ENCODE measurements around the gene CADPS. TPM values are rescaled to one million over a fixed set of nuclear protein-coding genes. Genes with fewer than 3 reads are reported as not detected.

The CADPS gene
- total RNA-seq, 1 experiment from 2014 or later = not detected

GRCh38 chr3:62497156-62497555 lies 378.1 kb downstream of the CADPS start:
- TF ChIP-seq EZH2 (IDR thresholded peaks at IDR 0.05; ENCODE audit: low read depth) (no peak), CTCF (conservative IDR thresholded peaks at IDR 0.05) (no peak)
- ChIA-PET CTCF (no interaction called here), POLR2A (ENCODE audit: unreplicated experiment) (no interaction called here)
- H3K4me3 ChIP-seq = no peak overlapping the region
- H3K79me2 ChIP-seq (ENCODE audit: low read depth) = no peaks in the 10 kb centered on the region
- no peak overlapping the region for H3K4me2 ChIP-seq
- no peak for DNase-seq
- H3K27ac ChIP-seq = no peak overlapping the region
- peaks cover 27% of the 10 kb centered on the region for H3K27me3 ChIP-seq (ENCODE audit: insufficient read depth, low read depth)
- H3K9me2 ChIP-seq (ENCODE audit: insufficient read depth) = no peaks in the 10 kb centered on the region
- no peaks in the 10 kb centered on the region for H3K36me3 ChIP-seq (ENCODE audit: low read depth)
- no TSS peak for BruUV-seq (replicated peaks)
- no peaks in the 10 kb centered on the region for H3K9me3 ChIP-seq (ENCODE audit: insufficient read depth, low read depth)
- H4K20me1 ChIP-seq (ENCODE audit: insufficient read depth) = no peaks in the 10 kb centered on the region
- H3K4me1 ChIP-seq (replicated peaks; ENCODE audit: insufficient read depth) = no peaks in the 10 kb centered on the region
- H2AFZ ChIP-seq = no peak overlapping the region
- no peaks in the 10 kb centered on the region for H3F3A ChIP-seq (ENCODE audit: insufficient read depth, low read depth)
- intact Hi-C loops (cut with micrococcal nuclease; ENCODE audit: unreplicated experiment) = no loop called here

- H3K27ac ChIP-seq = no peak overlapping the region
- TF ChIP-seq CTCF (conservative IDR thresholded peaks at IDR 0.05) = no peak
- TF ChIP-seq EZH2 (IDR thresholded peaks at IDR 0.05; ENCODE audit: low read depth) = no peak
- no peak overlapping the region for H2AFZ ChIP-seq
- H3K27me3 ChIP-seq (ENCODE audit: insufficient read depth, low read depth) = peaks cover 27% of the 10 kb centered on the region
- CTCF ChIA-PET = no interaction called here
- H3K9me2 ChIP-seq (ENCODE audit: insufficient read depth) = no peaks in the 10 kb centered on the region
- no peaks in the 10 kb centered on the region for H3K36me3 ChIP-seq (ENCODE audit: low read depth)
- H3K4me2 ChIP-seq = no peak overlapping the region
- H3K4me1 ChIP-seq (replicated peaks; ENCODE audit: insufficient read depth) = no peaks in the 10 kb centered on the region
- H3K9me3 ChIP-seq (ENCODE audit: insufficient read depth, low read depth) = no peaks in the 10 kb centered on the region
- no peaks in the 10 kb centered on the region for H4K20me1 ChIP-seq (ENCODE audit: insufficient read depth)
- no TSS peak for BruUV-seq (replicated peaks)
- no peak for DNase-seq
- H3K79me2 ChIP-seq (ENCODE audit: low read depth) = no peaks in the 10 kb centered on the region
- H3F3A ChIP-seq (ENCODE audit: insufficient read depth, low read depth) = no peaks in the 10 kb centered on the region
- intact Hi-C loops (cut with micrococcal nuclease; ENCODE audit: unreplicated experiment) = no loop called here
- H3K4me3 ChIP-seq = no peak overlapping the region
- POLR2A ChIA-PET (ENCODE audit: unreplicated experiment) = no interaction called here
Measured at GRCh38 chr3:62496503-62496902, 378.7 kb downstream of the CADPS start.

DNA sequence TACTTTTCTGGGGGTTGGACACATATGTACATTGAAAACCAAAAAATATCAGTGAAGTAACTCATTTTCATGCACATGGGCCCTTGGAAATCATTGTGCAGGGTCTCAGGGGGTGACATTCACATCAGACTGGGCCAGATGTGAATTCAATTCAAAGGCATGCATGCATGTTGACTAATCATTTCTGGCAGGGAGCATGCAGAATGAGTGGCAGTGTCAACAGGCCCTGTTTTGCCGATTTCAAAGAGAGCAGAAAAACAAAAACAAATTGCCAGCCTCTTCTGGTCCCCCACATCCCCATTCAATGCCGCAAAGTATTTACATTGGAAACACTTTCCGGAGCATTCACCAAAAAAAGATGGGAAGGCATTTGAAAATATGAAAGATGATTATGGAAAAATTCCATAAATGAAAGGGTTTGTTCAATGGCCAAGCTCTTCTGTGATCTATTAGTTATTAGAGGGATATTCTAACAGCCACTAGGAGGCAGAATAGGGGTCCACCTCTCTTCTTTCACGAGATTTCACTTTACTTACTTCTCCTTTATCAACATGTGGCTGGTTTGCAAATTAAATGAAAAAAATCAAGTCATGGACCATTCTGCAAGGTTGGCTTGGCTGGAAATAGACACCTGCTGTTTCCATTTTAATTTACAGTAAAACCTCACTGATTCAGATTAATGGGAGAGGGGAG lies 382.0 kb downstream of the CADPS start:
- no peaks in the 10 kb centered on the region for H4K20me1 ChIP-seq (ENCODE audit: insufficient read depth)
- intact Hi-C loops (cut with micrococcal nuclease; ENCODE audit: unreplicated experiment) = no loop called here
- H3K4me3 ChIP-seq = no peak overlapping the region
- H3K27me3 ChIP-seq (ENCODE audit: insufficient read depth, low read depth) = peaks cover 7% of the 10 kb centered on the region; the same call in 1 of the 2 replicates
- H3K4me2 ChIP-seq = no peak overlapping the region
- H3K27ac ChIP-seq = no peak overlapping the region
- no peak overlapping the region for H2AFZ ChIP-seq
- no peaks in the 10 kb centered on the region for H3K9me3 ChIP-seq (ENCODE audit: insufficient read depth, low read depth)
- ChIA-PET POLR2A (ENCODE audit: unreplicated experiment) (no interaction called here), CTCF (no interaction called here)
- H3K4me1 ChIP-seq (replicated peaks; ENCODE audit: insufficient read depth) = no peaks in the 10 kb centered on the region
- no peaks in the 10 kb centered on the region for H3F3A ChIP-seq (ENCODE audit: insufficient read depth, low read depth)
- H3K9me2 ChIP-seq (ENCODE audit: insufficient read depth) = no peaks in the 10 kb centered on the region
- DNase-seq = no peak
- H3K79me2 ChIP-seq (ENCODE audit: low read depth) = no peaks in the 10 kb centered on the region
- TF ChIP-seq CTCF (conservative IDR thresholded peaks at IDR 0.05) = no peak
- no peak for TF ChIP-seq EZH2 (IDR thresholded peaks at IDR 0.05; ENCODE audit: low read depth)
- no TSS peak for BruUV-seq (replicated peaks)
- no peaks in the 10 kb centered on the region for H3K36me3 ChIP-seq (ENCODE audit: low read depth)

All from PC-9 (cell line).